Neural crest cell (in vitro differentiated cells): ENCODE results near the gene UCP3. TPM values are rescaled to one million over a fixed set of nuclear protein-coding genes. Genes with fewer than 3 reads are reported as not detected.

Source experiments
- DNase-seq: peaks from one replicate; pipeline ENCODE4 v3.0.0; 2021; ENCODE audit warnings: low read depth, mixed read lengths, low spot score
- H3K27ac Mint-ChIP-seq: one replicate; pipeline ENCODE4 v1.8.0; 2021; ENCODE audit warnings: mild to moderate bottlenecking, mixed read lengths; ENCODE audit not compliant: unreplicated experiment
- H3K27me3 Mint-ChIP-seq: 2 replicates; pipeline ENCODE4 v1.8.0; 2021; ENCODE audit warnings: low read depth, mild to moderate bottlenecking, mixed read lengths
- H3K36me3 Mint-ChIP-seq: 2 replicates; pipeline ENCODE4 v1.8.0; 2021; ENCODE audit warnings: low read depth, mild to moderate bottlenecking, mixed read lengths
- H3K4me1 Mint-ChIP-seq: 2 replicates; pipeline ENCODE4 v1.8.0; 2021; ENCODE audit warnings: mixed read lengths
- H3K4me3 Mint-ChIP-seq: one replicate; pipeline ENCODE4 v1.8.0; 2021; ENCODE audit warnings: mild to moderate bottlenecking, mixed read lengths
- H3K9me3 Mint-ChIP-seq: 2 replicates; pipeline ENCODE4 v1.8.0; 2021; ENCODE audit warnings: mixed read lengths
- total RNA-seq: library from RNA; stranded (reverse); gene quantifications from 2 replicates; pipeline ENCODE4 v1.2.1, GENCODE V29; 2021
- TF ChIP-seq, protein P1 (sequence below): fragments of 200-600 bp; sonication (generic); conservative IDR thresholded peaks from 2 replicates; pipeline ENCODE4 v1.5.0; 2021; ENCODE audit warnings: antibody characterized with exemption, mild to moderate bottlenecking

Gene UCP3
- total RNA-seq, 1 donor from 2014 or later: 4.0 TPM

DNA sequence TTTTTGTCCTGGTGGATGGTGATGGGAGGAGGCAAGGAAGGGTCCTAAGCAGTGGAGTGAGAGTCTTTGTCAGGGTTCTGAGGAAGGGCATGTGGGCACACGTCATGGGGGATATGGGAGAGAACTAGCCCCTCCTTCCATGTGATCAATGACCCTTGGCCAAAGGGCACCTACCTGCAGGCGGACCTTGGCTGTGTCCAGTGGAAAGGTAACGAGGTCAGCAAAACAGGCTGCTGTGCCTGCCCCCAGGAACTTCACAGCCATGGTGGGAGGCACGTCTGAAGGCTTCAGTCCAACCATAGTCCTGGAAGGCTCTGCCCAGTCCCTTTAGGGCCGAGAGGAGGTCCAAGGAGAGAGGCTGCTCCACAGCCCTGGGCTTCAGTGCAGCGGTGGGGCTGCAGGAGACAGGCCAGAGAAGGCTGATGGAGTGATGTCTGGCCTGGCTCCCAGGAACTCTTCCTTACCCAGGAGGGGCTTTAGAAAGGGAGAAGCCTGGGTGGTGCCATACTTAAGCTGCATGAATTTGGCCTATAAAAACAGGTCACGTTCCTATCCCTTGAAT lies 2.1 kb downstream of the UCP3 start:
- DNase-seq: no peak
- Mint-ChIP-seq H3K4me1 (peaks cover 5% of the 10 kb centered on the region), H3K27me3 (no peaks in the 10 kb centered on the region), H3K36me3 (peaks cover 11% of the 10 kb centered on the region), H3K9me3 (no peaks in the 10 kb centered on the region), H3K27ac (peak overlapping the region; percentile 88), H3K4me3 (no peak overlapping the region)
- TF ChIP-seq, protein P1, sequence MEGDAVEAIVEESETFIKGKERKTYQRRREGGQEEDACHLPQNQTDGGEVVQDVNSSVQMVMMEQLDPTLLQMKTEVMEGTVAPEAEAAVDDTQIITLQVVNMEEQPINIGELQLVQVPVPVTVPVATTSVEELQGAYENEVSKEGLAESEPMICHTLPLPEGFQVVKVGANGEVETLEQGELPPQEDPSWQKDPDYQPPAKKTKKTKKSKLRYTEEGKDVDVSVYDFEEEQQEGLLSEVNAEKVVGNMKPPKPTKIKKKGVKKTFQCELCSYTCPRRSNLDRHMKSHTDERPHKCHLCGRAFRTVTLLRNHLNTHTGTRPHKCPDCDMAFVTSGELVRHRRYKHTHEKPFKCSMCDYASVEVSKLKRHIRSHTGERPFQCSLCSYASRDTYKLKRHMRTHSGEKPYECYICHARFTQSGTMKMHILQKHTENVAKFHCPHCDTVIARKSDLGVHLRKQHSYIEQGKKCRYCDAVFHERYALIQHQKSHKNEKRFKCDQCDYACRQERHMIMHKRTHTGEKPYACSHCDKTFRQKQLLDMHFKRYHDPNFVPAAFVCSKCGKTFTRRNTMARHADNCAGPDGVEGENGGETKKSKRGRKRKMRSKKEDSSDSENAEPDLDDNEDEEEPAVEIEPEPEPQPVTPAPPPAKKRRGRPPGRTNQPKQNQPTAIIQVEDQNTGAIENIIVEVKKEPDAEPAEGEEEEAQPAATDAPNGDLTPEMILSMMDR: no peak

- Mint-ChIP-seq H3K27me3 (no peaks in the 10 kb centered on the region), H3K4me1 (peaks cover 5% of the 10 kb centered on the region), H3K9me3 (no peaks in the 10 kb centered on the region), H3K36me3 (peaks cover 8% of the 10 kb centered on the region), H3K4me3 (no peak overlapping the region), H3K27ac (peak overlapping the region; percentile 71)
- no peak for DNase-seq
- TF ChIP-seq, protein P1: no peak
Observed at GRCh38 chr11:74005721-74006517, 3.0 kb downstream of the UCP3 start.

DNA sequence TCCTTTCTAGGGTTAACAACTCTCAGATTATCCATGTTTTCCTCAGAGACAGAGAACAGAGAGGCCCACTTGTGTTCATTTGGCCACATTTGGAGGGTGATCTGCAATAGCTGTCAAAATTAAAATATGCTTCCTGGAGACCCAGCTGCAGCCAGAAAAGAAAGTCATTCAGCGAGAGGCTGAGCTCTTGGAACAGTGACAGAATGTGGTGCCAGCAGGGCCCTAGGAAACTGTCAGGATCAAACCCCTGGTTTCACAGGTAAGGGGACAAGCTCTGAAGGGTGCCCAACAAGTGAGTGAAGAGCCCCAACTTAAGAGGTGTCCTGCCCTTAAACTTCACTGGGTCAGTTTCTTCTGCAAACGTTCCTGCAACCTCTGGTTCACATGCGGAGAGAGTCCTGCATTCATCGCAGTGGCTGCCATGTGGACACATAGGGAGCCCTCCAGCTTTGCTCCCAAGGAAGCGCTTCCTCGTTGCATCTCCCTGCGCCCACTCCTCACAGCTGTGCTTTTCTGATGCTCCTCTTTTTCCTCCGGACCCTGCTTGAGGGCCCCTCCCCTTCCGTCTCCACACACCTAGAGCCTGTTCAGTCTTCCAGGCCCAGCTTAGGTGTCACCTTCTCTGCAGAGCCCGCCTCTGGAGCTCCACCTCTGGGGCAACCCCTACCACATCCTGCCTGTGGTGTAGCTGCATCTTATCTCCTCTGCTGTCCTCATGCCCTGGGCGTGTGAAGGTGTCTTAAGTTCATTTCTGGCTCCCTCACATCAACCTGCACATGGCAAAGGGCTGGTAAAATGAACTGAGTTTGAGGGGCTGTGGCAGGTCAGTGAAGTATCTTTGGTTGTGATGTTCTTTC lies 3.9 kb downstream of the UCP3 start:
- TF ChIP-seq, protein P1: no peak
- H3K27ac Mint-ChIP-seq: peak overlapping the region; percentile 50

DNA sequence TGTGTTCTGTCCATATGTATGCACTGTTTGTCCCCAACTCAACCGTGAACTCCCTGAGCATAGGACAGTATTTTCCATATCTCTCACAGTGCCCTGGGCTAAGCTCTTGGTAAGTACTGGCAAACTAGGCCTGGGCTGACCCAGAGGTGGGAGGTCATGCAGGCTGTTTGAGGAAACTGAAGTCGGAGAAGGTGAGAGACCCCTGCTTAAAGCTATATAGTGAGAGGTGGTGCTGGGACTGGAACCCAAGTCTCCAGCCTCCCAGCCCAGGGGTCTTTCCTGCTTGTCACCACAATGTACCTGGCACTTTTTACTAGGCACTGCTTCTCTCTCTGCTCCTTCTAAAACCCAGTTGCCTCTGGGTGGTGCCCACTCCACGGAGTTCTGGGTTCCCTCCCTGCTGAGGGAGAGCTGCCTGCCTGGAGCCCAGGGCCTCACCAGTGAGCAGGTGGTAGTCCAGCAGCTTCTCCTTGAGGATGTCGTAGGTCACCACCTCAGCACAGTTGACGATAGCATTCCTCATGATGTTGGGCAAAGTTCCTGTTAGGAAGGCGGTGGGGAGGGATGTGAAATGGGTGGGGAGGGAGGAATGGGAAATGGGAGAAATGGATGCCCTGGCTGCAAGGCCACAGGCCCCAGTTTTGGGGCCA lies 4.7 kb downstream of the UCP3 start:
- Mint-ChIP-seq H3K9me3 (no peaks in the 10 kb centered on the region), H3K4me3 (no peak overlapping the region), H3K4me1 (no peaks in the 10 kb centered on the region), H3K27ac (no peak overlapping the region), H3K36me3 (no peaks in the 10 kb centered on the region), H3K27me3 (no peaks in the 10 kb centered on the region)
- DNase-seq: no peak
- TF ChIP-seq, protein P1: no peak

More for the DNA sequence above, 3.9 kb downstream of the UCP3 start:
- Mint-ChIP-seq H3K4me1 (peaks cover 5% of the 10 kb centered on the region), H3K27me3 (no peaks in the 10 kb centered on the region), H3K36me3 (peaks cover 3% of the 10 kb centered on the region), H3K4me3 (no peak overlapping the region), H3K9me3 (no peaks in the 10 kb centered on the region)
- no peak for DNase-seq

GRCh38 chr11:74002832-74003231 lies 6.1 kb downstream of the UCP3 start:
- no peaks in the 10 kb centered on the region for H3K27me3 Mint-ChIP-seq
- no peak for DNase-seq
- no peaks in the 10 kb centered on the region for H3K4me1 Mint-ChIP-seq
- no peaks in the 10 kb centered on the region for H3K9me3 Mint-ChIP-seq
- H3K4me3 Mint-ChIP-seq: no peak overlapping the region
- TF ChIP-seq, protein P1: no peak
- no peak overlapping the region for H3K27ac Mint-ChIP-seq
- H3K36me3 Mint-ChIP-seq: no peaks in the 10 kb centered on the region
